AG04450 (cell line): ENCODE data around the gene TTC8. TPM values are rescaled to one million over a fixed set of nuclear protein-coding genes. Genes with fewer than 3 reads are reported as not detected.

Source experiments
- CTCF ChIA-PET: fragments of 300-600, 350-600 bp; formaldehyde crosslinking; extraction: SDS; loops from one replicate; lab custom pipeline; 2022; ENCODE audit warnings: antibody characterized with exemption, inconsistent platforms; lab: Charles Lee
- POLR2A ChIA-PET: fragments of 350-600 bp; formaldehyde crosslinking; extraction: SDS; loops from one replicate; lab custom pipeline; 2021; ENCODE audit warnings: antibody characterized with exemption, inconsistent platforms; lab: Yijun Ruan, JAX
- DNase-seq: peaks from one replicate; pipeline ENCODE4 v3.0.0-alpha.2; 2011; ENCODE audit warnings: low read depth, low spot score
- H3K27ac ChIP-seq: one replicate; pipeline ENCODE4 v1.5.1; 2012; ENCODE audit warnings: low read depth, low read length, control low read depth
- H3K27me3 ChIP-seq: one replicate; pipeline ENCODE4 v1.6.0; 2012; ENCODE audit warnings: low read length; ENCODE audit not compliant: control insufficient read depth, insufficient read depth
- H3K4me3 ChIP-seq: 2 replicates; pipeline ENCODE4 v1.5.1; 2011; ENCODE audit warnings: mild to moderate bottlenecking, low read depth, low read length, control low read depth
- H3K9me3 ChIP-seq: 2 replicates; pipeline ENCODE4 v1.5.1; 2012; ENCODE audit warnings: low read length; ENCODE audit not compliant: control insufficient read depth, insufficient read depth
- polyA plus RNA-seq: library from polyadenylated mRNA; depleted of rRNA; stranded (reverse); fragments of >200 nt; gene quantifications from 2 replicates; pipeline ENCODE4 v1.2.3, GENCODE V29; 2011
- TF ChIP-seq, protein P1 (sequence below): IDR thresholded peaks from 2 replicates; pipeline ENCODE4 v1.5.1; 2011; ENCODE audit warnings: low read depth, low read length, control low read depth, inconsistent platforms

TTC8 gene
- polyA plus RNA-seq, 1 experiment: 83.4 TPM

GRCh38 chr14:88793259-88793625, 31.2 kb upstream of the TTC8 start:
- peak overlapping the region; percentile 75 for H3K4me3 ChIP-seq
- no peak for DNase-seq

GRCh38 chr14:88798156-88798555, 26.3 kb upstream of the TTC8 start:
- POLR2A ChIA-PET: no interaction called here
- TF ChIP-seq, protein P1, sequence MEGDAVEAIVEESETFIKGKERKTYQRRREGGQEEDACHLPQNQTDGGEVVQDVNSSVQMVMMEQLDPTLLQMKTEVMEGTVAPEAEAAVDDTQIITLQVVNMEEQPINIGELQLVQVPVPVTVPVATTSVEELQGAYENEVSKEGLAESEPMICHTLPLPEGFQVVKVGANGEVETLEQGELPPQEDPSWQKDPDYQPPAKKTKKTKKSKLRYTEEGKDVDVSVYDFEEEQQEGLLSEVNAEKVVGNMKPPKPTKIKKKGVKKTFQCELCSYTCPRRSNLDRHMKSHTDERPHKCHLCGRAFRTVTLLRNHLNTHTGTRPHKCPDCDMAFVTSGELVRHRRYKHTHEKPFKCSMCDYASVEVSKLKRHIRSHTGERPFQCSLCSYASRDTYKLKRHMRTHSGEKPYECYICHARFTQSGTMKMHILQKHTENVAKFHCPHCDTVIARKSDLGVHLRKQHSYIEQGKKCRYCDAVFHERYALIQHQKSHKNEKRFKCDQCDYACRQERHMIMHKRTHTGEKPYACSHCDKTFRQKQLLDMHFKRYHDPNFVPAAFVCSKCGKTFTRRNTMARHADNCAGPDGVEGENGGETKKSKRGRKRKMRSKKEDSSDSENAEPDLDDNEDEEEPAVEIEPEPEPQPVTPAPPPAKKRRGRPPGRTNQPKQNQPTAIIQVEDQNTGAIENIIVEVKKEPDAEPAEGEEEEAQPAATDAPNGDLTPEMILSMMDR: no peak
- CTCF ChIA-PET: no interaction called here
- no peak overlapping the region for H3K27ac ChIP-seq
- DNase-seq: no peak
- H3K27me3 ChIP-seq: no peaks in the 10 kb centered on the region
- no peaks in the 10 kb centered on the region for H3K9me3 ChIP-seq
- no peak overlapping the region for H3K4me3 ChIP-seq

More at GRCh38 chr14:88793259-88793625, 31.2 kb upstream of the TTC8 start:
- TF ChIP-seq, protein P1: no peak
- POLR2A ChIA-PET: interaction anchor here (0.9 to 1.5 kb wide), 3 partner anchors 32 to 47 kb away, joined by 3 to 8 read pairs (median 4); partner anchors contain the start of gene TTC8
- Histone ChIP-seq H3K27ac (peak overlapping the region; percentile 11), H3K9me3 (no peaks in the 10 kb centered on the region), H3K27me3 (no peaks in the 10 kb centered on the region)
- CTCF ChIA-PET: interaction anchor here (0.6 to 1.6 kb wide), 5 partner anchors 32 to 204 kb away, joined by 3 to 6 read pairs (median 3); no protein-coding TSS in a partner anchor

DNA sequence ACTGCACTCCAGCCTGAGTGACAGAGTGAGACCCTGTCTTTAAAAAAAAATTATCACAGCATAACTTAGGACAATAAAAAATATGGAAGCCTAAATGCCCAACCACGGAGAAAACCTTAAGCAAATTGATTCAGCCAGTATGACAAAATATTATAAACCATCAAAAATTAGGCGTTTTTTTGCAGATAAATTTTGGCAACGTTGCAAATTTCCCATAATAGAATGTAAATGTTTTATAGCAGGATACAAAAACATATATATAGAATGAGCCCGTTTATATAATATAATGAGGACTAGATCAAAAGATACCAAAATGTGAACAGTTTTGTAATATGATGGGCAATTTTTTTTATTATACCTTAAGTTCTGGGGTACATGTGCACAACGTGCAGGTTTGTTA, 24.9 kb upstream of the TTC8 start:
- DNase-seq: no peak
- TF ChIP-seq, protein P1: no peak
- Histone ChIP-seq H3K27ac (no peak overlapping the region), H3K4me3 (no peak overlapping the region), H3K27me3 (no peaks in the 10 kb centered on the region), H3K9me3 (no peaks in the 10 kb centered on the region)
- POLR2A ChIA-PET: no interaction called here
- CTCF ChIA-PET: no interaction called here

- DNase-seq: no peak
- H3K4me3 ChIP-seq: no peak overlapping the region
- CTCF ChIA-PET: no interaction called here
Measured at GRCh38 chr14:88802596-88802995, 21.9 kb upstream of the TTC8 start.

DNA sequence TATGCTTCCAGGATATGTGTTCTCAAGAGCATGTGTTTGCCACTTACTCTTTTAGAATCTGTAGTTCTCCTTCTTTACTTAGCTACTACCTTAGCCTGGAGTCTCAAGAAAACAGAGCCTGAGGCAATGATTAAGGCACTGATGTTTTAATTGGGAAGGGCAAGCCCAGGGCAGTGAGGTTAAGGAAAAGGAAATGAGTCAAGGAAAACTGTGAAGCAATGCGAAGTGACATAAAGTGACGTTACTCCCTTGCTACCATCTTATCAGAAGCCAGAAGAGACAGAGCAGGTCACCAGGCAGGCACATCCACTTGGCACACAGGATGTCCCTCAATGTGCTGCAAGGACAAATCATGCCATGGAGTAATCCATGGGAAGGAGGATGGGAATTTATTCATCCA, 20.4 kb upstream of the TTC8 start:
- H3K9me3 ChIP-seq: no peaks in the 10 kb centered on the region; the same call in 1 of the 2 replicates
- ChIA-PET CTCF (no interaction called here), POLR2A (no interaction called here)
- H3K27ac ChIP-seq: no peak overlapping the region
- no peak for DNase-seq
- no peaks in the 10 kb centered on the region for H3K27me3 ChIP-seq
- TF ChIP-seq, protein P1: no peak
- H3K4me3 ChIP-seq: no peak overlapping the region

More at GRCh38 chr14:88802596-88802995, 21.9 kb upstream of the TTC8 start:
- TF ChIP-seq, protein P1: no peak
- Histone ChIP-seq H3K27ac (no peak overlapping the region), H3K9me3 (no peaks in the 10 kb centered on the region), H3K27me3 (no peaks in the 10 kb centered on the region)
- POLR2A ChIA-PET: no interaction called here
